H9 (cell line): ENCODE measurements around the gene FNDC3B. TPM values are rescaled to one million over a fixed set of nuclear protein-coding genes. Genes with fewer than 3 reads are reported as not detected.
A peak's percentile ranks its signal among the peaks of the same experiment; 100 is the strongest.

Source experiments
- DNase-seq: peaks from one replicate; pipeline ENCODE4 v3.0.0-alpha.2; 2017
- H2AFZ ChIP-seq: one replicate; pipeline ENCODE4 v1.6.1; 2013; ENCODE audit warnings: mild to moderate bottlenecking, low read length, control low read depth, moderate library complexity
- H2AK5ac ChIP-seq: 2 replicates; pipeline ENCODE4 v1.6.1; 2013; ENCODE audit warnings: low read length, control low read depth, mixed read lengths; ENCODE audit not compliant: insufficient read length
- H2BK120ac ChIP-seq: one replicate; pipeline ENCODE4 v1.6.1; 2013; ENCODE audit warnings: low read depth, mild to moderate bottlenecking, low read length, control low read depth, inconsistent platforms; ENCODE audit not compliant: poor library complexity, severe bottlenecking
- H2BK12ac ChIP-seq: 2 replicates; pipeline ENCODE4 v1.6.1; 2013; ENCODE audit warnings: low read length, control low read depth, mixed read lengths, low read depth; ENCODE audit not compliant: insufficient read length
- H2BK15ac ChIP-seq: 2 replicates; pipeline ENCODE4 v1.6.1; 2013; ENCODE audit warnings: low read depth, low read length, control low read depth
- H2BK20ac ChIP-seq: one replicate; pipeline ENCODE4 v1.6.1; 2013; ENCODE audit warnings: low read depth, mild to moderate bottlenecking, low read length, control low read depth, inconsistent platforms; ENCODE audit not compliant: poor library complexity, severe bottlenecking
- H2BK5ac ChIP-seq: 2 replicates; pipeline ENCODE4 v1.6.1; 2013; ENCODE audit warnings: low read length, control low read depth, mixed read lengths; ENCODE audit not compliant: insufficient read length
- H3K14ac ChIP-seq: 2 replicates; pipeline ENCODE4 v1.6.1; 2013; ENCODE audit warnings: low read length, control low read depth; ENCODE audit not compliant: insufficient read depth
- H3K18ac ChIP-seq: 2 replicates; pipeline ENCODE4 v1.6.1; 2013; ENCODE audit warnings: low read depth, mild to moderate bottlenecking, mixed read lengths, low read length, control low read depth; ENCODE audit not compliant: insufficient read length
- H3K23ac ChIP-seq: 2 replicates; pipeline ENCODE4 v1.6.1; 2013; ENCODE audit warnings: low read length, control low read depth, mixed read lengths, low read depth; ENCODE audit not compliant: insufficient read length
- H3K23me2 ChIP-seq: 2 replicates; pipeline ENCODE4 v1.6.1; 2013; ENCODE audit warnings: low read depth, mild to moderate bottlenecking, mixed read lengths, low read length, control low read depth; ENCODE audit not compliant: insufficient read length, poor library complexity, severe bottlenecking
- H3K27ac ChIP-seq: 2 replicates; pipeline ENCODE4 v1.5.1; 2013; ENCODE audit warnings: low read length, control low read depth, mixed read lengths, low read depth; ENCODE audit not compliant: insufficient read length
- H3K27me3 ChIP-seq: 2 replicates; pipeline ENCODE4 v1.6.1; 2013; ENCODE audit warnings: low read length, control low read depth, inconsistent platforms; ENCODE audit not compliant: insufficient read depth
- H3K4ac ChIP-seq: 2 replicates; pipeline ENCODE4 v1.6.1; 2013; ENCODE audit warnings: low read depth, mild to moderate bottlenecking, control low read depth, inconsistent platforms, low read length, moderate library complexity
- H3K4me1 ChIP-seq: 2 replicates; pipeline ENCODE4 v1.6.1; 2013; ENCODE audit warnings: low read length, control low read depth, inconsistent platforms; ENCODE audit not compliant: insufficient read depth
- H3K4me2 ChIP-seq: 2 replicates; pipeline ENCODE4 v1.6.1; 2013; ENCODE audit warnings: low read length, control low read depth, mixed read lengths; ENCODE audit not compliant: insufficient read length, insufficient read depth
- H3K56ac ChIP-seq: 2 replicates; pipeline ENCODE4 v1.6.1; 2013; ENCODE audit warnings: low read depth, mild to moderate bottlenecking, mixed read lengths, low read length, control low read depth; ENCODE audit not compliant: insufficient read length
- H3K79me1 ChIP-seq: 2 replicates; pipeline ENCODE4 v1.6.1; 2013; ENCODE audit warnings: low read depth, mild to moderate bottlenecking, moderate library complexity, low read length, control low read depth, inconsistent platforms; ENCODE audit not compliant: insufficient read depth, poor library complexity, severe bottlenecking
- H3K79me2 ChIP-seq: 2 replicates; pipeline ENCODE4 v1.6.1; 2013; ENCODE audit warnings: low read length, control low read depth, inconsistent platforms; ENCODE audit not compliant: insufficient read depth
- H3K9ac ChIP-seq: 2 replicates; pipeline ENCODE4 v1.6.1; 2013; ENCODE audit warnings: low read length, control low read depth, mixed read lengths; ENCODE audit not compliant: insufficient read length; ENCODE audit errors: extremely low read depth
- H3K9me3 ChIP-seq: one replicate; pipeline ENCODE4 v1.6.1; 2013; ENCODE audit warnings: low read depth, low read length, inconsistent platforms; ENCODE audit not compliant: control insufficient read depth
- H3T11ph ChIP-seq: one replicate; pipeline ENCODE4 v1.6.1; 2013; ENCODE audit warnings: mild to moderate bottlenecking, low read length, control low read depth, inconsistent platforms
- H4K20me1 ChIP-seq: one replicate; pipeline ENCODE4 v1.6.1; 2013; ENCODE audit not compliant: control insufficient read depth, insufficient read length, insufficient read depth
- H4K5ac ChIP-seq: 2 replicates; pipeline ENCODE4 v1.6.1; 2013; ENCODE audit warnings: low read depth, mild to moderate bottlenecking, mixed read lengths, low read length, control low read depth; ENCODE audit not compliant: insufficient read length
- H4K8ac ChIP-seq: replicated peaks from 2 replicates; pipeline ENCODE4 v1.6.1; 2013; ENCODE audit warnings: low read length, control low read depth, mixed read lengths, low read depth; ENCODE audit not compliant: insufficient read length
- H4K91ac ChIP-seq: 2 replicates; pipeline ENCODE4 v1.6.1; 2013; ENCODE audit warnings: low read depth, mild to moderate bottlenecking, moderate library complexity, mixed read lengths, low read length, control low read depth; ENCODE audit not compliant: insufficient read length
- H3K27ac Mint-ChIP-seq, 3 experiments: 2 replicates in 2 of 3; 3 replicates in 1 of 3; pipeline ENCODE4 v1.8.0; 2020 to 2021; ENCODE audit warnings: mixed read lengths in 3 of 3, mild to moderate bottlenecking in 1 of 3, moderate library complexity in 1 of 3
- H3K27me3 Mint-ChIP-seq: 2 replicates; pipeline ENCODE4 v1.8.0; 2021; ENCODE audit warnings: low read depth, mild to moderate bottlenecking, moderate library complexity, mixed read lengths
- H3K36me3 Mint-ChIP-seq, 3 experiments: 2 replicates in 2 of 3; 3 replicates in 1 of 3; pipeline ENCODE4 v1.8.0; 2020 to 2021; ENCODE audit warnings: low read depth in 3 of 3, mixed read lengths in 3 of 3; ENCODE audit not compliant: insufficient read depth in 1 of 3
- H3K4me1 Mint-ChIP-seq, 2 experiments: 2 replicates each; pipeline ENCODE4 v1.8.0; 2020; ENCODE audit warnings: mixed read lengths in 2 of 2
- H3K4me3 Mint-ChIP-seq, 2 experiments: 2 replicates in 1 of 2; 3 replicates in 1 of 2; pipeline ENCODE4 v1.8.0; 2020 to 2021; ENCODE audit warnings: mild to moderate bottlenecking in 2 of 2, mixed read lengths in 2 of 2, moderate library complexity in 1 of 2
- H3K9me3 Mint-ChIP-seq, 2 experiments: 2 replicates in 1 of 2; 3 replicates in 1 of 2; pipeline ENCODE4 v1.8.0; 2020; ENCODE audit warnings: mild to moderate bottlenecking in 2 of 2, mixed read lengths in 2 of 2, moderate library complexity in 1 of 2
- WGBS: extraction: QIAGEN DNeasy Blood & Tissue Kit; methylation state at CpG from one replicate; pipeline ENCODE4 v1.1.7; 2013; ENCODE audit warnings: missing lambda C conversion rate, low lambda C conversion rate, mixed read lengths; ENCODE audit not compliant: insufficient read length; ENCODE audit errors: extremely low coverage; 5-methylcytosine and 5-hydroxymethylcytosine counted together
- total RNA-seq: library from RNA; stranded (reverse); gene quantifications from 2 replicates; pipeline ENCODE4 v1.2.1, GENCODE V29; 2021
- TF ChIP-seq, protein P1 (sequence below): fragments of 200-600 bp; sonication (generic); conservative IDR thresholded peaks from 3 replicates; pipeline ENCODE4 v1.8.0; 2021; ENCODE audit warnings: antibody characterized with exemption, mild to moderate bottlenecking

Gene FNDC3B
- total RNA-seq, 1 experiment from 2014 or later: 43.8 TPM

- Histone ChIP-seq H3K9ac (no peak overlapping the region), H2AFZ (no peak overlapping the region), H3K9me3 (no peaks in the 10 kb centered on the region), H3T11ph (no peak overlapping the region), H4K91ac (no peak overlapping the region), H4K5ac (no peak overlapping the region), H3K4me2 (no peak overlapping the region), H3K79me1 (no peaks in the 10 kb centered on the region), H3K23ac (no peak overlapping the region), H2BK15ac (no peak overlapping the region), H3K14ac (no peak overlapping the region), H3K27ac (no peak overlapping the region), H4K20me1 (no peaks in the 10 kb centered on the region), H3K4ac (no peak overlapping the region), H3K23me2 (no peaks in the 10 kb centered on the region), H2BK120ac (no peak overlapping the region), H3K79me2 (0 out of 2 replicates have a peak, but pooled peaks cover 3% of the 10 kb centered on the region), H4K8ac (no peak overlapping the region), H2BK12ac (no peak overlapping the region), H3K27me3 (no peaks in the 10 kb centered on the region), H3K18ac (no peak overlapping the region), H2BK20ac (no peak overlapping the region), H2AK5ac (no peak overlapping the region), H2BK5ac (no peak overlapping the region), H3K4me1 (no peaks in the 10 kb centered on the region), H3K56ac (no peak overlapping the region)
- Mint-ChIP-seq H3K27me3 (no peaks in the 10 kb centered on the region), H3K9me3 (no peaks in the 10 kb centered on the region), H3K4me3 (no peak overlapping the region), H3K4me1 (peaks cover 4 to 19% of the 10 kb centered on the region in 2 experiments), H3K36me3 (peaks cover 0 to 4% (median 0%) of the 10 kb centered on the region in 3 experiments; a peak in 1 of 7 replicates), H3K27ac (peak overlapping the region in 1 of 3 experiments; percentile 91; a peak in 1 of 7 replicates)
- no CpG with 5 or more reads among the region's 6 CpGs for WGBS
- TF ChIP-seq, protein P1, sequence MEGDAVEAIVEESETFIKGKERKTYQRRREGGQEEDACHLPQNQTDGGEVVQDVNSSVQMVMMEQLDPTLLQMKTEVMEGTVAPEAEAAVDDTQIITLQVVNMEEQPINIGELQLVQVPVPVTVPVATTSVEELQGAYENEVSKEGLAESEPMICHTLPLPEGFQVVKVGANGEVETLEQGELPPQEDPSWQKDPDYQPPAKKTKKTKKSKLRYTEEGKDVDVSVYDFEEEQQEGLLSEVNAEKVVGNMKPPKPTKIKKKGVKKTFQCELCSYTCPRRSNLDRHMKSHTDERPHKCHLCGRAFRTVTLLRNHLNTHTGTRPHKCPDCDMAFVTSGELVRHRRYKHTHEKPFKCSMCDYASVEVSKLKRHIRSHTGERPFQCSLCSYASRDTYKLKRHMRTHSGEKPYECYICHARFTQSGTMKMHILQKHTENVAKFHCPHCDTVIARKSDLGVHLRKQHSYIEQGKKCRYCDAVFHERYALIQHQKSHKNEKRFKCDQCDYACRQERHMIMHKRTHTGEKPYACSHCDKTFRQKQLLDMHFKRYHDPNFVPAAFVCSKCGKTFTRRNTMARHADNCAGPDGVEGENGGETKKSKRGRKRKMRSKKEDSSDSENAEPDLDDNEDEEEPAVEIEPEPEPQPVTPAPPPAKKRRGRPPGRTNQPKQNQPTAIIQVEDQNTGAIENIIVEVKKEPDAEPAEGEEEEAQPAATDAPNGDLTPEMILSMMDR: no peak
- DNase-seq: no peak
Observed at GRCh38 chr3:172187511-172187910, 148.1 kb downstream of the FNDC3B start.
